Mesenchymal stem cell (in vitro differentiated cells and primary cell): ENCODE data around the gene VMP1.

Experiments used
- DNase-seq: peaks from one replicate; pipeline ENCODE4 v3.0.0-alpha.2; 2013
- H2AFZ ChIP-seq: one replicate; pipeline ENCODE4 v1.6.1; 2013; ENCODE audit warnings: low read depth, mild to moderate bottlenecking, control low read depth, inconsistent platforms, low read length, moderate library complexity
- H2AK5ac ChIP-seq: 2 replicates; pipeline ENCODE4 v1.6.1; 2013; ENCODE audit warnings: low read length, moderate library complexity, mild to moderate bottlenecking, inconsistent platforms; ENCODE audit not compliant: severe bottlenecking
- H2BK120ac ChIP-seq: one replicate; pipeline ENCODE4 v1.6.1; 2013; ENCODE audit warnings: low read depth, mild to moderate bottlenecking, inconsistent platforms, low read length, moderate library complexity
- H2BK12ac ChIP-seq, 2 experiments: one replicate each; pipeline ENCODE4 v1.6.1; 2013; ENCODE audit warnings: inconsistent platforms in 2 of 2, low read length in 2 of 2, mild to moderate bottlenecking in 2 of 2, moderate library complexity in 2 of 2, control low read depth in 1 of 2
- H2BK15ac ChIP-seq: one replicate; pipeline ENCODE4 v1.6.1; 2013; ENCODE audit warnings: mild to moderate bottlenecking, low read depth, inconsistent platforms; ENCODE audit not compliant: poor library complexity, severe bottlenecking
- H2BK5ac ChIP-seq: 2 replicates; pipeline ENCODE4 v1.6.1; 2013; ENCODE audit warnings: low read depth, mild to moderate bottlenecking, low read length, control low read depth, inconsistent platforms; ENCODE audit not compliant: poor library complexity, severe bottlenecking
- H3K14ac ChIP-seq, 2 experiments: one replicate each; pipeline ENCODE4 v1.6.1; 2013; ENCODE audit warnings: inconsistent platforms in 2 of 2, low read length in 2 of 2, control low read depth in 1 of 2, mild to moderate bottlenecking in 1 of 2, moderate library complexity in 1 of 2
- H3K18ac ChIP-seq, 2 experiments: one replicate each; pipeline ENCODE4 v1.6.1; 2013; ENCODE audit warnings: inconsistent platforms in 2 of 2, low read length in 2 of 2, control low read depth in 1 of 2, low read depth in 1 of 2, mild to moderate bottlenecking in 1 of 2
- H3K23ac ChIP-seq, 2 experiments: one replicate each; pipeline ENCODE4 v1.6.1; 2013; ENCODE audit warnings: inconsistent platforms in 2 of 2, low read length in 2 of 2, mild to moderate bottlenecking in 2 of 2, moderate library complexity in 2 of 2, control low read depth in 1 of 2
- H3K27ac ChIP-seq: 2 replicates; pipeline ENCODE4 v1.5.1; 2013; ENCODE audit warnings: mild to moderate bottlenecking, moderate library complexity, low read length, control low read depth, inconsistent platforms; ENCODE audit not compliant: poor library complexity, severe bottlenecking
- H3K27me3 ChIP-seq, 2 experiments: 2 replicates each; pipeline versions ENCODE4 v1.6.1 to v1.7.0; 2013; ENCODE audit warnings: low read length in 2 of 2, mild to moderate bottlenecking in 2 of 2, moderate library complexity in 2 of 2, control low read depth in 1 of 2, inconsistent platforms in 1 of 2; ENCODE audit not compliant: control insufficient read depth in 1 of 2, insufficient read depth in 1 of 2
- H3K36me3 ChIP-seq, 2 experiments: 2 replicates each; pipeline versions ENCODE4 v1.6.1 to v1.7.0; 2013; ENCODE audit warnings: low read length in 2 of 2, control low read depth in 1 of 2, inconsistent platforms in 1 of 2, low read depth in 1 of 2, mild to moderate bottlenecking in 1 of 2; ENCODE audit not compliant: insufficient read depth in 2 of 2, control insufficient read depth in 1 of 2
- H3K4ac ChIP-seq, 2 experiments: one replicate each; pipeline ENCODE4 v1.6.1; 2013; ENCODE audit warnings: inconsistent platforms in 2 of 2, low read length in 2 of 2, mild to moderate bottlenecking in 2 of 2, moderate library complexity in 2 of 2, control low read depth in 1 of 2, low read depth in 1 of 2
- H3K4me1 ChIP-seq: 2 replicates; pipeline ENCODE4 v1.6.1; 2013; ENCODE audit warnings: low read depth, low read length, control low read depth; ENCODE audit not compliant: control insufficient read depth, insufficient read depth
- H3K4me2 ChIP-seq: 2 replicates; pipeline ENCODE4 v1.6.1; 2013; ENCODE audit warnings: low read length, mild to moderate bottlenecking, inconsistent platforms; ENCODE audit not compliant: poor library complexity, severe bottlenecking
- H3K4me3 ChIP-seq, 2 experiments: 2 replicates each; pipeline versions ENCODE4 v1.5.1 to v1.7.0; 2013; ENCODE audit warnings: low read length in 2 of 2, mild to moderate bottlenecking in 2 of 2, control low read depth in 1 of 2, low read depth in 1 of 2; ENCODE audit not compliant: insufficient read depth in 1 of 2
- H3K79me1 ChIP-seq: replicated peaks from 2 replicates; pipeline ENCODE4 v1.6.1; 2013; ENCODE audit warnings: mild to moderate bottlenecking, control low read depth, low read length, inconsistent platforms; ENCODE audit not compliant: poor library complexity, severe bottlenecking
- H3K9ac ChIP-seq: 2 replicates; pipeline ENCODE4 v1.7.0; 2013; ENCODE audit warnings: mild to moderate bottlenecking, low read length, moderate library complexity
- H3K9me3 ChIP-seq: 2 replicates; pipeline ENCODE4 v1.7.0; 2013; ENCODE audit warnings: mild to moderate bottlenecking, low read length; ENCODE audit not compliant: control insufficient read depth
- H4K8ac ChIP-seq: one replicate; pipeline ENCODE4 v1.6.1; 2013; ENCODE audit warnings: inconsistent platforms, mild to moderate bottlenecking, low read length, moderate library complexity
- H4K91ac ChIP-seq: one replicate; pipeline ENCODE4 v1.6.1; 2013; ENCODE audit warnings: mild to moderate bottlenecking, low read length, inconsistent platforms
- WGBS: methylation state at CpG from one replicate; pipeline ENCODE4 v1.1.7; 2013; ENCODE audit warnings: mixed read lengths; 5-methylcytosine and 5-hydroxymethylcytosine counted together

Gene VMP1

GRCh38 chr17:59669944-59670343 is 37.5 kb upstream of the VMP1 start:
- H4K8ac ChIP-seq, result no peak overlapping the region
- no peaks in the 10 kb centered on the region for H3K9me3 ChIP-seq
- no peak overlapping the region for H2BK120ac ChIP-seq
- no peak overlapping the region for H2BK5ac ChIP-seq
- H3K9ac ChIP-seq, result peak overlapping the region; percentile 10
- no peak overlapping the region for H2AK5ac ChIP-seq
- H2BK15ac ChIP-seq, result no peak overlapping the region
- 100% methylated on average over 1 of the region's 1 CpG for WGBS
- peaks cover 6% of the 10 kb centered on the region for H3K4me1 ChIP-seq
- H4K91ac ChIP-seq, result no peak overlapping the region
- no peak overlapping the region for H3K4me2 ChIP-seq
- H3K36me3 ChIP-seq, result peaks cover 5 to 92% of the 10 kb centered on the region in 2 experiments
- H2AFZ ChIP-seq, result no peak overlapping the region
- H3K4me3 ChIP-seq, result no peak overlapping the region
- no peak for DNase-seq
- H3K18ac ChIP-seq, result no peak overlapping the region
- peaks cover 3% of the 10 kb centered on the region for H3K79me1 ChIP-seq
- no peak overlapping the region for H3K4ac ChIP-seq
- no peak overlapping the region for H2BK12ac ChIP-seq
- no peak overlapping the region for H3K14ac ChIP-seq
- no peak overlapping the region for H3K23ac ChIP-seq
- H3K27me3 ChIP-seq, result no peaks in the 10 kb centered on the region
- peak overlapping the region; percentile 84 for H3K27ac ChIP-seq

- Histone ChIP-seq H3K27me3 (no peaks in the 10 kb centered on the region), H3K9me3 (no peaks in the 10 kb centered on the region), H3K23ac (no peak overlapping the region), H3K18ac (no peak overlapping the region), H3K14ac (no peak overlapping the region), H3K4me1 (peaks cover 5% of the 10 kb centered on the region), H2BK12ac (no peak overlapping the region), H2BK15ac (no peak overlapping the region), H3K4me3 (no peak overlapping the region), H3K9ac (peak overlapping the region; percentile 33), H3K79me1 (peaks cover 3% of the 10 kb centered on the region), H4K8ac (no peak overlapping the region), H3K4ac (no peak overlapping the region), H2AK5ac (no peak overlapping the region), H3K36me3 (peaks cover 6 to 94% of the 10 kb centered on the region in 2 experiments), H2AFZ (no peak overlapping the region), H3K4me2 (no peak overlapping the region), H3K27ac (peak overlapping the region; percentile 18), H4K91ac (no peak overlapping the region), H2BK120ac (no peak overlapping the region), H2BK5ac (no peak overlapping the region)
- DNase-seq, result no peak
- 80% methylated on average over 1 of the region's 1 CpG for WGBS
Measured at GRCh38 chr17:59671386-59671785, 36.1 kb upstream of the VMP1 start.

- Histone ChIP-seq H3K36me3 (peaks cover 16 to 99% of the 10 kb centered on the region in 2 experiments), H3K14ac (no peak overlapping the region), H2AK5ac (no peak overlapping the region), H3K4ac (no peak overlapping the region), H3K27ac (no peak overlapping the region), H2BK5ac (no peak overlapping the region), H3K4me1 (peaks cover 3% of the 10 kb centered on the region), H3K27me3 (no peaks in the 10 kb centered on the region), H3K79me1 (peaks cover 11% of the 10 kb centered on the region), H3K4me3 (no peak overlapping the region), H2BK120ac (no peak overlapping the region), H4K91ac (no peak overlapping the region), H3K18ac (no peak overlapping the region), H3K23ac (no peak overlapping the region), H3K9ac (peak overlapping the region; percentile 3), H2BK12ac (no peak overlapping the region), H2AFZ (no peak overlapping the region), H3K9me3 (no peaks in the 10 kb centered on the region), H3K4me2 (no peak overlapping the region), H2BK15ac (no peak overlapping the region), H4K8ac (no peak overlapping the region)
- 94% methylated on average over 1 of the region's 1 CpG for WGBS
- no peak for DNase-seq
Measured at GRCh38 chr17:59675231-59675630, 32.2 kb upstream of the VMP1 start.

GRCh38 chr17:59676716-59677115 is 30.7 kb upstream of the VMP1 start:
- H3K36me3 ChIP-seq, result peaks cover 16 to 100% of the 10 kb centered on the region in 2 experiments
- H3K9me3 ChIP-seq, result no peaks in the 10 kb centered on the region
- H3K9ac ChIP-seq, result peak overlapping the region; percentile 42
- peak overlapping the region; percentile 42 for H2AK5ac ChIP-seq
- H3K23ac ChIP-seq, result no peak overlapping the region
- H4K91ac ChIP-seq, result no peak overlapping the region
- H3K4me2 ChIP-seq, result no peak overlapping the region
- H3K18ac ChIP-seq, result no peak overlapping the region
- no peak overlapping the region for H3K27ac ChIP-seq
- no peak overlapping the region for H2BK5ac ChIP-seq
- no peak overlapping the region for H2BK12ac ChIP-seq
- DNase-seq, result peak; percentile 34
- no peak overlapping the region for H2AFZ ChIP-seq
- H3K14ac ChIP-seq, result no peak overlapping the region
- H2BK120ac ChIP-seq, result no peak overlapping the region
- H2BK15ac ChIP-seq, result no peak overlapping the region
- no peak overlapping the region for H3K4ac ChIP-seq
- H3K4me1 ChIP-seq, result peaks cover 1% of the 10 kb centered on the region
- peaks cover 11% of the 10 kb centered on the region for H3K79me1 ChIP-seq
- H3K27me3 ChIP-seq, result no peaks in the 10 kb centered on the region
- whole genome bisulfite sequencing, result 99% methylated on average over 7 of the region's 7 CpGs
- no peak overlapping the region for H3K4me3 ChIP-seq
- H4K8ac ChIP-seq, result no peak overlapping the region
